HG02840 (cell line): ENCODE data around the gene DHX58.

Experiments
- ATAC-seq: cut with Tn5 transposase; IDR thresholded peaks from one replicate; pipeline ENCODE4 v1.9.1; 2021; ENCODE audit warnings: mild to moderate bottlenecking, moderate library complexity, moderate number of reproducible peaks; ENCODE audit not compliant: unreplicated experiment, low FRiP score

DHX58 gene

GRCh38 chr17:42111265-42111636 is 1.3 kb downstream of the DHX58 start:
- ATAC-seq, result no peak

- ATAC-seq, result no peak
These were observed 1.9 kb downstream of the DHX58 start for GRCh38 chr17:42110301-42111264.

- no peak for ATAC-seq
These were observed 3.4 kb downstream of the DHX58 start for GRCh38 chr17:42109086-42109485.

GRCh38 chr17:42107597-42108576 is 4.6 kb downstream of the DHX58 start:
- ATAC-seq, result peak; percentile 71

- no peak for ATAC-seq
These were observed 5.4 kb downstream of the DHX58 start for GRCh38 chr17:42107124-42107523.

- no peak for ATAC-seq
These were observed 6.5 kb downstream of the DHX58 start for GRCh38 chr17:42106009-42106408.

GRCh38 chr17:42104264-42104663 is 8.2 kb downstream of the DHX58 start:
- no peak for ATAC-seq

GRCh38 chr17:42103221-42103954 is 9.1 kb downstream of the DHX58 start:
- no peak for ATAC-seq

- no peak for ATAC-seq
These were observed 10.8 kb downstream of the DHX58 start for GRCh38 chr17:42101513-42102292.

GRCh38 chr17:42098730-42099399 is 13.6 kb downstream of the DHX58 start:
- ATAC-seq, result no peak

GRCh38 chr17:42097691-42098631 is 14.6 kb downstream of the DHX58 start, which contains the start of gene ZNF385C:
Gene ZNF385C (minus strand): TSS chr17:42098473. CDS start chr17:42063056, 35,417 bp downstream.
- ATAC-seq, result no peak

- no peak for ATAC-seq
These were observed 16.0 kb downstream of the DHX58 start for GRCh38 chr17:42096360-42097111.

GRCh38 chr17:42094375-42095069 is 18.0 kb downstream of the DHX58 start:
- ATAC-seq, result no peak

- ATAC-seq, result no peak
These were observed 19.6 kb downstream of the DHX58 start for GRCh38 chr17:42092939-42093338.

GRCh38 chr17:42090964-42091790 is 21.3 kb downstream of the DHX58 start:
- no peak for ATAC-seq

- no peak for ATAC-seq
These were observed 23.8 kb downstream of the DHX58 start for GRCh38 chr17:42088736-42089135.
